Measurements from ENCODE around the gene ERCC6. TPM values are rescaled to one million over a fixed set of nuclear protein-coding genes. Genes with fewer than 3 reads are reported as not detected.

The ERCC6 gene
- total RNA-seq, 4 donors from 2014 or later, result 27.9 to 50.2 (median 32.5) TPM

DNA sequence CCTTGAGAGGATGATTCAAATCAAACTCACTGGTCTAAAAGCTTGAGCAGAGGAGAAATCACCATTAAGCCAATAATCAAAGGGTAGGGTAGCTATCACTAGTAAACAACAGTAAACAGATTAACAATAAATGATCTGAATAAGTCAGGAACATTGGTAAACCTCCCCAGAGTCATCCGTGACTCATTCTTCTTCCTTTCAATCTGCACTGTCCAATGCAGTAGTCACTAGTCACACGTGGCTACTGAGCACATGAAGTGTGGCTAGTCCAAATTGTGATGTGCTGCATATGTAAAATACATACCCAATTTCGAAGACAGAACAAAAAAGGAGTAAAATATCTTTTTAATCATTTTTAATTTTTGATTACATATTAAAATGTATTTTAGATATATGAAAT, 64.0 kb downstream of the ERCC6 start:
- Histone ChIP-seq H3K9me3 (no peaks in the 10 kb centered on the region), H3K4me1 (no peaks in the 10 kb centered on the region), H3K27ac (no peak overlapping the region), H3K27me3 (no peaks in the 10 kb centered on the region), H3K36me3 (peaks cover 53 to 55% of the 10 kb centered on the region in 2 donors), H3K4me3 (replicated peaks in 1 of 3) (no peak overlapping the region)
- WGBS, 2 donors, result 70 to 95% methylated on average over 3 of the region's 3 CpGs
- DNase-seq, result no peak
- intact Hi-C loops (cut with DNase I), result no loop called here
- no peak for TF ChIP-seq POLR2A (IDR thresholded peaks at IDR 0.05)
- TF ChIP-seq CTCF (IDR thresholded peaks at IDR 0.05), result no peak

DNA sequence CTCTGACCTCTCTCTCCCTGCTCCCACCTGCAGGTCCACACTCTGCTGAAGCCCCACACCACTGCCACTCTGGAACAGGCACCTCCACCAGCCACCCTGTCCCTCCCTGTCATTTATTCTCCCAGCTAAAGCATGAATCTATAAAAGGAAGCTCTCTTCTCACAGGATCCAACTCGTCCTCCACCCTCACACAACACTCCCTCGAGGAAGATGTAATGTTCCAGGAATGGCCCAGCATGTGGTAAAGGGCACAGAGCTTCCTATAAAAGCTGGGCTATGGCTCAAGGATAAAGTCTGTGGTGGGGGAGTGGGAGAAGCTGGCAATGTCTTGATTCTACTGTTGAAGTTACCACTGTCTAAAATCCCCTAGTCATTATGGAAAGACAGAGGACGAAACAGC, 67.4 kb downstream of the ERCC6 start:
- TF ChIP-seq POLR2A (IDR thresholded peaks at IDR 0.05) (no peak), CTCF (IDR thresholded peaks at IDR 0.05) (no peak)
- intact Hi-C loops (cut with DNase I), result no loop called here
- WGBS, 2 donors, result 82 to 85% methylated on average over 3 of the region's 3 CpGs
- Histone ChIP-seq H3K27me3 (no peaks in the 10 kb centered on the region), H3K27ac (no peak overlapping the region), H3K9me3 (no peaks in the 10 kb centered on the region), H3K4me3 (replicated peaks in 1 of 3) (no peak overlapping the region), H3K4me1 (no peaks in the 10 kb centered on the region), H3K36me3 (peaks cover 40 to 46% of the 10 kb centered on the region in 2 donors)
- DNase-seq, result no peak

DNA sequence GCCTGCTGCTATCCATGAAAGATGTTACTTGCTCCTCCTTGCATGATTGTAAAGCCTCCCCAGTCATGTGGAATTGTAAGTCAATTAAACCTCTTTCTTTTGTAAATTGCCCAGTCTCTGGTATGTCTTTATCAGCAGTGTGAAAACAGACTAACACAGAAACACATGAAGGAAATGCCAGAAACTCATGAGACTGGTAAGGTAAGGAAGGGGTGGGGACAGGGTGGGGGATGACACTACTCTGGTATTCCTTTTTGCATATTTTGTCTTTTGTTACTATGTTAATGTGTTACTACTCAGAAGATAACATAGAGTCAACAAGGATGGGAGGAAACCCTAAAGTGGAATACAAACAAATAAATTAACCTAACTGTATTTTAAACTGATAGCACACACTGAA, 73.2 kb downstream of the ERCC6 start:
- H3K36me3 ChIP-seq, result peaks cover 7 to 19% of the 10 kb centered on the region in 2 donors
- H3K27ac ChIP-seq, result no peak overlapping the region
- H3K9me3 ChIP-seq, result no peaks in the 10 kb centered on the region
- intact Hi-C loops (cut with DNase I), result no loop called here
- H3K4me1 ChIP-seq, result no peaks in the 10 kb centered on the region
- H3K4me3 ChIP-seq (replicated peaks in 1 of 3), result no peak overlapping the region
- no peak for DNase-seq
- no peak for TF ChIP-seq CTCF (IDR thresholded peaks at IDR 0.05)
- no peak for TF ChIP-seq POLR2A (IDR thresholded peaks at IDR 0.05)
- H3K27me3 ChIP-seq, result no peaks in the 10 kb centered on the region

Other genes with a start within 250 kb of the ERCC6 start
- not detected for gene C10orf71, start 240.0 kb downstream of the ERCC6 start, total RNA-seq
- gene DRGX, start 143.0 kb downstream of the ERCC6 start, total RNA-seq, result not detected
- gene SLC18A3, start 71.2 kb upstream of the ERCC6 start, total RNA-seq, result not detected
- gene CHAT, start 74.9 kb upstream of the ERCC6 start, total RNA-seq, result not detected
- not detected for gene C10orf53, start 140.5 kb upstream of the ERCC6 start, total RNA-seq
- 100 to 1,000 TPM in 1 of 4 donors, 10 to 100 TPM in 3; 24.3 to 113 (median 70.0) TPM for gene OGDHL, start 223.2 kb upstream of the ERCC6 start, total RNA-seq